ENCODE results near the gene TM7SF2.

DNA sequence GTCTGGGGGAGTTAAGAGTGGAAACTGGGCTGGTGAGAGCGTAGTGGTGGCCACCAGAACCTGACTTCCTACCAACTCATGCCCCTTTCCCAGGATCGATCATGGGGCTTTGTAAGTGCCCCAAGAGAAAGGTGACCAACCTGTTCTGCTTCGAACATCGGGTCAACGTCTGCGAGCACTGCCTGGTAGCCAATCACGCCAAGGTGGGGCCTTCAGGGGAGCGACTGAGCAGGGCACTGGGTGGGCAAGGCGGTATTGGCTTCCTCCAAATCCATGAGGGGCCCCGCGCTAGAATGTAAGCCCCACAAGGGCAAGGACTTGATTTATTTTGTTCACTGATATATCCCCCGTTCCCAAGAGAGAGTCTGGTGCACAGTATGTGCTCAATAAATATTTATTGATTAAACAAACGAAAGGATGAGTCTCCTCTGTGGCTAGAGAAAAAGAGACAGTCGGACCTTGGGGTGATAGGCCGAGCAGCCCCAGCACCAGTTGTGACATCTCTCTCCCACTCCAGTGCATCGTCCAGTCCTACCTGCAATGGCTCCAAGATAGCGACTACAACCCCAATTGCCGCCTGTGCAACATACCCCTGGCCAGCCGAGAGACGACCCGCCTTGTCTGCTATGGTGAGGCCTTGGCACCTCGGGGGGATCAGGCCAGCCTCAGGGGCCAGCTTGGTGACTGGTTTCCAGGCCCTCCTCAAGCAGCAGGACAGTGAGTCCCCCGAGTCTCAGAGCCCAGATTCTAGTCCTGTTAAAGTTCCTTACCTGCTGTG, 26.9 kb upstream of the TM7SF2 start:
- TF ChIP-seq, protein P1, sequence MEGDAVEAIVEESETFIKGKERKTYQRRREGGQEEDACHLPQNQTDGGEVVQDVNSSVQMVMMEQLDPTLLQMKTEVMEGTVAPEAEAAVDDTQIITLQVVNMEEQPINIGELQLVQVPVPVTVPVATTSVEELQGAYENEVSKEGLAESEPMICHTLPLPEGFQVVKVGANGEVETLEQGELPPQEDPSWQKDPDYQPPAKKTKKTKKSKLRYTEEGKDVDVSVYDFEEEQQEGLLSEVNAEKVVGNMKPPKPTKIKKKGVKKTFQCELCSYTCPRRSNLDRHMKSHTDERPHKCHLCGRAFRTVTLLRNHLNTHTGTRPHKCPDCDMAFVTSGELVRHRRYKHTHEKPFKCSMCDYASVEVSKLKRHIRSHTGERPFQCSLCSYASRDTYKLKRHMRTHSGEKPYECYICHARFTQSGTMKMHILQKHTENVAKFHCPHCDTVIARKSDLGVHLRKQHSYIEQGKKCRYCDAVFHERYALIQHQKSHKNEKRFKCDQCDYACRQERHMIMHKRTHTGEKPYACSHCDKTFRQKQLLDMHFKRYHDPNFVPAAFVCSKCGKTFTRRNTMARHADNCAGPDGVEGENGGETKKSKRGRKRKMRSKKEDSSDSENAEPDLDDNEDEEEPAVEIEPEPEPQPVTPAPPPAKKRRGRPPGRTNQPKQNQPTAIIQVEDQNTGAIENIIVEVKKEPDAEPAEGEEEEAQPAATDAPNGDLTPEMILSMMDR (IDR thresholded peaks at IDR 0.05; ENCODE audit: low read depth, low read length) = no peak
- TF ChIP-seq EZH2phosphoT487 (IDR thresholded peaks at IDR 0.05; ENCODE audit: low read depth) = no peak

Data from OCI-LY3 (cell line).